SU-DHL-6 (cell line): Measurements from ENCODE around the gene PLAAT5.

Experiments used
- CTCF ChIP-seq: fragments of 200-600 bp; sonication (generic); IDR thresholded peaks from one replicate; pipeline ENCODE4 v1.5.1; 2017; ENCODE audit warnings: antibody characterized with exemption, mild to moderate bottlenecking, low read length, moderate library complexity; ENCODE audit not compliant: insufficient read depth, poor library complexity, severe bottlenecking
- EZH2phosphoT487 ChIP-seq: fragments of 200-600 bp; sonication (generic), shearing (Covaris generic); conservative IDR thresholded peaks from 2 replicates; pipeline ENCODE4 v1.6.1; 2018; ENCODE audit warnings: mild to moderate bottlenecking, antibody characterized with exemption, low read length, moderate library complexity, mixed read lengths

- TF ChIP-seq CTCF: no peak
- no peak for TF ChIP-seq EZH2phosphoT487
Observed at GRCh38 chr11:63530021-63530420, 39.1 kb upstream of the PLAAT5 start.
